HepG2 (cell line): ENCODE measurements around the gene TMEM273.

Experiments used
- GABPA ChIP-seq, 2 experiments: IDR thresholded peaks; 2 replicates each; pipeline ENCODE4 v1.6.1; 2011 to 2016; ENCODE audit warnings: low read depth in 2 of 2, low read length in 1 of 2, missing biosample characterization in 1 of 2, missing genetic modification characterization in 1 of 2
- HNRNPH1 ChIP-seq: fragments of 200-400 bp; formaldehyde crosslinking; optimal IDR thresholded peaks from 2 replicates; pipeline ENCODE3; 2017; ENCODE audit warnings: mild to moderate bottlenecking, low read depth, low read length
- MZF1 ChIP-seq: sonication (generic); formaldehyde crosslinking; IDR thresholded peaks from 2 replicates; pipeline ENCODE4 v1.8.1; 2023; ENCODE audit warnings: mild to moderate bottlenecking, missing genetic modification reagents, borderline replicate concordance
- NRL ChIP-seq: sonication (generic); formaldehyde crosslinking; IDR thresholded peaks from 2 replicates; pipeline ENCODE4 v1.5.0; 2020; ENCODE audit warnings: missing genetic modification reagents, mild to moderate bottlenecking, moderate library complexity, borderline replicate concordance
- ONECUT2 ChIP-seq: sonication (generic); formaldehyde crosslinking; IDR thresholded peaks from 2 replicates; pipeline ENCODE4 v1.4.0; 2020; ENCODE audit warnings: missing genetic modification reagents
- POLR2A ChIP-seq, 2 experiments: IDR thresholded peaks; 2 replicates each; pipeline ENCODE4 v1.6.1; 2011; ENCODE audit warnings: low read depth in 2 of 2, low read length in 2 of 2, mild to moderate bottlenecking in 1 of 2, moderate library complexity in 1 of 2; ENCODE audit not compliant: insufficient read depth in 1 of 2
- POLR2AphosphoS5 ChIP-seq: IDR thresholded peaks from 2 replicates; pipeline ENCODE4 v1.6.1; 2012; ENCODE audit warnings: low read depth, low read length
- PPARG ChIP-seq: conservative IDR thresholded peaks from 2 replicates; pipeline ENCODE4 v1.6.1; 2016; ENCODE audit warnings: missing biosample characterization, missing genetic modification reagents
- TAF1 ChIP-seq: sonication (generic); formaldehyde crosslinking; IDR thresholded peaks from 2 replicates; pipeline ENCODE4 v1.4.0; 2020; ENCODE audit warnings: missing genetic modification reagents
- ZBTB8A ChIP-seq: sonication (generic); formaldehyde crosslinking; IDR thresholded peaks from 2 replicates; pipeline ENCODE4 v1.4.0; 2020; ENCODE audit warnings: mild to moderate bottlenecking, low read depth, missing genetic modification reagents, borderline replicate concordance

GRCh38 chr10:49133706-49134248, 54.4 kb downstream of the TMEM273 start, which contains the start of gene FAM170B:
- TF ChIP-seq POLR2AphosphoS5 (no peak), HNRNPH1 (no peak), ZBTB8A (CRISPR knock-in tag) (no peak), PPARG (CRISPR knock-in tag) (no peak), NRL (CRISPR knock-in tag) (no peak), POLR2A (IDR thresholded peaks at IDR 0.05; ENCODE audit: insufficient read depth in 1 of 2, low read depth in 2 of 2, low read length in 2 of 2) (no peak), ONECUT2 (no peak), TAF1 (CRISPR knock-in tag) (no peak), MZF1 (no peak), GABPA (IDR thresholded peaks at IDR 0.05; ENCODE audit: low read depth, low read length) (no peak), GABPA (CRISPR knock-in tag; IDR thresholded peaks at IDR 0.05; ENCODE audit: low read depth) (no peak)
